WTC11 (cell line): ENCODE results near the gene HBZ. TPM values are rescaled to one million over a fixed set of nuclear protein-coding genes. Genes with fewer than 3 reads are reported as not detected.
"Not testable (repeated sequence)": the region's sequence is repeated elsewhere in the genome, so short reads cannot be mapped to it uniquely, and the experiment has no call there.

Experiments used
- ATAC-seq: fragments of 200-7000 bp; cut with Tn5 transposase; 2 replicates; pipeline ENCODE4 v1.10.0; 2021; ENCODE audit warnings: mild to moderate bottlenecking, moderate library complexity
- CTCF ChIA-PET: fragments of 300-600 bp; sonication (Branson Sonifier 250); formaldehyde crosslinking; loops from one replicate; lab custom pipeline; 2021; ENCODE audit warnings: antibody characterized with exemption; lab: Charles Lee
- POLR2A ChIA-PET: fragments of 350-600 bp; sonication (Branson Sonifier 250); formaldehyde crosslinking; loops from one replicate; lab custom pipeline; 2021; ENCODE audit warnings: antibody characterized with exemption; lab: Charles Lee
- DNase-seq: peaks from one replicate; pipeline ENCODE4 v3.0.0; 2021; ENCODE audit warnings: low spot score
- H3K27ac Mint-ChIP-seq: 2 replicates; pipeline ENCODE4 v1.8.0; 2021; ENCODE audit warnings: mixed read lengths
- H3K27me3 Mint-ChIP-seq: 2 replicates; pipeline ENCODE4 v1.8.0; 2021; ENCODE audit warnings: low read depth, mild to moderate bottlenecking, moderate library complexity, mixed read lengths
- H3K36me3 Mint-ChIP-seq: 2 replicates; pipeline ENCODE4 v1.8.0; 2021; ENCODE audit warnings: mixed read lengths
- H3K4me1 Mint-ChIP-seq: 2 replicates; pipeline ENCODE4 v1.8.0; 2022; ENCODE audit warnings: mixed read lengths
- H3K4me3 Mint-ChIP-seq: 2 replicates; pipeline ENCODE4 v1.8.0; 2021; ENCODE audit warnings: mild to moderate bottlenecking, moderate library complexity, mixed read lengths
- H3K9me3 Mint-ChIP-seq: 2 replicates; pipeline ENCODE4 v1.8.0; 2021; ENCODE audit warnings: mixed read lengths
- CREB1 ChIP-seq: sonication (generic); formaldehyde crosslinking; IDR thresholded peaks from 2 replicates; pipeline ENCODE4 v1.8.0; 2023; ENCODE audit warnings: mild to moderate bottlenecking, missing genetic modification reagents
- EMX1 ChIP-seq: fragments of 250-450 bp; sonication (Bioruptor Pico); IDR thresholded peaks from 2 replicates; pipeline ENCODE4 v1.8.0; 2021; ENCODE audit warnings: mild to moderate bottlenecking
- ESRRA ChIP-seq: sonication (generic); formaldehyde crosslinking; IDR thresholded peaks from 2 replicates; pipeline ENCODE4 v1.8.1; 2022; ENCODE audit warnings: mild to moderate bottlenecking, missing genetic modification reagents, borderline replicate concordance
- FOXK1 ChIP-seq: sonication (generic); formaldehyde crosslinking; IDR thresholded peaks from 2 replicates; pipeline ENCODE4 v1.8.0; 2022; ENCODE audit warnings: mild to moderate bottlenecking, moderate library complexity, missing genetic modification reagents
- JUN ChIP-seq: sonication (generic); formaldehyde crosslinking; IDR thresholded peaks from 2 replicates; pipeline ENCODE4 v1.8.0; 2023; ENCODE audit warnings: mild to moderate bottlenecking, missing genetic modification reagents
- SMAD3 ChIP-seq: sonication (generic); formaldehyde crosslinking; IDR thresholded peaks from 2 replicates; pipeline ENCODE4 v1.8.0; 2022; ENCODE audit warnings: missing genetic modification reagents, mild to moderate bottlenecking, borderline replicate concordance
- TCF7 ChIP-seq: sonication (generic); formaldehyde crosslinking; IDR thresholded peaks from 2 replicates; pipeline ENCODE4 v1.8.0; 2022; ENCODE audit warnings: mild to moderate bottlenecking, low read depth, missing genetic modification reagents, moderate library complexity
- TEAD1 ChIP-seq: sonication (generic); formaldehyde crosslinking; IDR thresholded peaks from 2 replicates; pipeline ENCODE4 v1.8.0; 2022; ENCODE audit warnings: mild to moderate bottlenecking, missing genetic modification reagents
- ZNF138 ChIP-seq: sonication (generic); formaldehyde crosslinking; conservative IDR thresholded peaks from 2 replicates; pipeline ENCODE4 v1.8.1; 2022; ENCODE audit warnings: mild to moderate bottlenecking, moderate library complexity, missing genetic modification reagents
- ZNF396 ChIP-seq: fragments of 250-450 bp; sonication (Bioruptor Pico); IDR thresholded peaks from 2 replicates; pipeline ENCODE4 v1.8.0; 2021; ENCODE audit warnings: mild to moderate bottlenecking, moderate library complexity, borderline replicate concordance
- ZNF423 ChIP-seq: fragments of 250-450 bp; sonication (Bioruptor Pico); IDR thresholded peaks from 2 replicates; pipeline ENCODE4 v2.1.2; 2022; ENCODE audit warnings: mild to moderate bottlenecking, moderate library complexity
- ZNF671 ChIP-seq: fragments of 250-450 bp; sonication (Bioruptor Pico); IDR thresholded peaks from 2 replicates; pipeline ENCODE4 v1.8.0; 2021; ENCODE audit warnings: mild to moderate bottlenecking
- total RNA-seq: library from RNA; stranded (reverse); gene quantifications from 3 replicates; pipeline ENCODE4 v1.2.3, GENCODE V29; 2021
- TF ChIP-seq, protein P1 (sequence below): fragments of 250-450 bp; sonication (Bioruptor Pico); IDR thresholded peaks from 2 replicates; pipeline ENCODE4 v2.1.2; 2022; ENCODE audit warnings: mild to moderate bottlenecking, moderate library complexity
- TF ChIP-seq, protein P2 (sequence below): sonication (generic); formaldehyde crosslinking; conservative IDR thresholded peaks from 2 replicates; pipeline ENCODE4 v1.8.1; 2023; ENCODE audit warnings: mild to moderate bottlenecking, low read depth, missing genetic modification reagents, moderate library complexity
- TF ChIP-seq, protein P3 (sequence below): sonication (generic); formaldehyde crosslinking; IDR thresholded peaks from 2 replicates; pipeline ENCODE4 v1.8.1; 2023; ENCODE audit warnings: mild to moderate bottlenecking, missing genetic modification reagents
- TF ChIP-seq, protein P4 (sequence below): sonication (generic); formaldehyde crosslinking; IDR thresholded peaks from 2 replicates; pipeline ENCODE4 v1.8.1; 2022; ENCODE audit warnings: low read depth, mild to moderate bottlenecking, moderate library complexity, missing genetic modification reagents, borderline replicate concordance
- TF ChIP-seq, protein P5 (sequence below): fragments of 250-450 bp; sonication (Bioruptor Pico); IDR thresholded peaks from 2 replicates; pipeline ENCODE4 v1.9.0; 2021; ENCODE audit warnings: mild to moderate bottlenecking
- TF ChIP-seq, protein P6 (sequence below): sonication (generic); formaldehyde crosslinking; IDR thresholded peaks from 2 replicates; pipeline ENCODE4 v1.8.1; 2023; ENCODE audit warnings: mild to moderate bottlenecking, moderate library complexity, missing genetic modification reagents
- TF ChIP-seq, protein P7 (sequence below): sonication (generic); formaldehyde crosslinking; IDR thresholded peaks from 2 replicates; pipeline ENCODE4 v1.8.0; 2023; ENCODE audit warnings: mild to moderate bottlenecking, missing genetic modification reagents

The HBZ gene
- total RNA-seq, 1 experiment from 2014 or later: 0.52 TPM

DNA sequence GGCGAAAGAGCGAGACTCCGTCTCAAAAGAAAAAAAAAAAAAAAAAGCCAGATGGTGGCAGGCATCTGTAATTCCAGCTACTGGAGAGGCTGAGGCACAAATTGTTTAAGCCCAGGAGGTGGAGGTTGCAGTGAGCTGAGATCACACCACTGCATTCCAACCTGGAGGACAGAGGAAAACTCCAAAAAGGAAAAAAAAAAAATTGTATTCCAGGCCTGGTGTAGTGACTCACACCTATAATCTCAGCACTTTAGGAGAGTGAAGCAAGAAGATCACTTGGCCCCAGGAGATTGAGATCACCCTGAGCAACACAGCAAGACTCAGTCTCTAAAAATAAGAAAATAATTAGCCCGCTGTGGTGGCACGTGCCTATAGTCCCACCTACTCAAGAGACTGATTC is 47.9 kb downstream of the HBZ start:
- DNase-seq (no peak), ATAC-seq (no peak)
- CTCF ChIA-PET: interaction anchor here (0.7 to 1.4 kb wide), 4 partner anchors 11 to 103 kb away, joined by 3 to 5 read pairs (median 4); no protein-coding TSS in a partner anchor
- no peak overlapping the region for H3K27ac Mint-ChIP-seq
- TF ChIP-seq CREB1 (CRISPR knock-in tag) (no peak), ESRRA (CRISPR knock-in tag) (no peak)
- TF ChIP-seq, protein P1, sequence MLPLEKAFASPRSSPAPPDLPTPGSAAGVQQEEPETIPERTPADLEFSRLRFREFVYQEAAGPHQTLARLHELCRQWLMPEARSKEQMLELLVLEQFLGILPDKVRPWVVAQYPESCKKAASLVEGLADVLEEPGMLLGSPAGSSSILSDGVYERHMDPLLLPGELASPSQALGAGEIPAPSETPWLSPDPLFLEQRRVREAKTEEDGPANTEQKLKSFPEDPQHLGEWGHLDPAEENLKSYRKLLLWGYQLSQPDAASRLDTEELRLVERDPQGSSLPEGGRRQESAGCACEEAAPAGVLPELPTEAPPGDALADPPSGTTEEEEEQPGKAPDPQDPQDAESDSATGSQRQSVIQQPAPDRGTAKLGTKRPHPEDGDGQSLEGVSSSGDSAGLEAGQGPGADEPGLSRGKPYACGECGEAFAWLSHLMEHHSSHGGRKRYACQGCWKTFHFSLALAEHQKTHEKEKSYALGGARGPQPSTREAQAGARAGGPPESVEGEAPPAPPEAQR (CRISPR knock-in tag): no peak
- TF ChIP-seq, protein P2, sequence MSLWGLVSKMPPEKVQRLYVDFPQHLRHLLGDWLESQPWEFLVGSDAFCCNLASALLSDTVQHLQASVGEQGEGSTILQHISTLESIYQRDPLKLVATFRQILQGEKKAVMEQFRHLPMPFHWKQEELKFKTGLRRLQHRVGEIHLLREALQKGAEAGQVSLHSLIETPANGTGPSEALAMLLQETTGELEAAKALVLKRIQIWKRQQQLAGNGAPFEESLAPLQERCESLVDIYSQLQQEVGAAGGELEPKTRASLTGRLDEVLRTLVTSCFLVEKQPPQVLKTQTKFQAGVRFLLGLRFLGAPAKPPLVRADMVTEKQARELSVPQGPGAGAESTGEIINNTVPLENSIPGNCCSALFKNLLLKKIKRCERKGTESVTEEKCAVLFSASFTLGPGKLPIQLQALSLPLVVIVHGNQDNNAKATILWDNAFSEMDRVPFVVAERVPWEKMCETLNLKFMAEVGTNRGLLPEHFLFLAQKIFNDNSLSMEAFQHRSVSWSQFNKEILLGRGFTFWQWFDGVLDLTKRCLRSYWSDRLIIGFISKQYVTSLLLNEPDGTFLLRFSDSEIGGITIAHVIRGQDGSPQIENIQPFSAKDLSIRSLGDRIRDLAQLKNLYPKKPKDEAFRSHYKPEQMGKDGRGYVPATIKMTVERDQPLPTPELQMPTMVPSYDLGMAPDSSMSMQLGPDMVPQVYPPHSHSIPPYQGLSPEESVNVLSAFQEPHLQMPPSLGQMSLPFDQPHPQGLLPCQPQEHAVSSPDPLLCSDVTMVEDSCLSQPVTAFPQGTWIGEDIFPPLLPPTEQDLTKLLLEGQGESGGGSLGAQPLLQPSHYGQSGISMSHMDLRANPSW (CRISPR knock-in tag): no peak
- no peaks in the 10 kb centered on the region for H3K9me3 Mint-ChIP-seq
- H3K36me3 Mint-ChIP-seq: peaks cover 66% of the 10 kb centered on the region
- POLR2A ChIA-PET: interaction anchor here (0.6 kb wide), 1 partner anchor 35 kb away, joined by 3 read pairs; no protein-coding TSS in a partner anchor
- H3K4me1 Mint-ChIP-seq: no peaks in the 10 kb centered on the region
- H3K4me3 Mint-ChIP-seq: no peak overlapping the region
- no peaks in the 10 kb centered on the region for H3K27me3 Mint-ChIP-seq

DNA sequence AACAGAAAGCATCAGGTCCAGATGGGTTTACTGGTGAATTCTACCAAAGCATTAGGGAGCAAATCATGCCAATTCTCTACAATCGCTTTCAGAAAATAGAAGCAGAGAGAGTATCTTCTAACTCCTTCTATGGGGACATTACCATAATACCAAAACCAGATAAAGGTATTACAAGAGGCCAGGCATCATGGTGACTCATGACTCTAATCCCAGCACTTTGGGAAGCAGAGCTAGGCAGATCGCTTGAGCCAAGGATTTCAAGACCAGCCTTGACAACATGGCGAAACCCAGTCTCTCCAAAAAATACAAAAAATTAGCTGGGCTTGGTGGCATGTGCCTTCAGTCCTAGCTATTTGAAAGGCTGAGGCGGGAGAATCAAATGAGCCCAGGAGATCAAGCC is 50.8 kb downstream of the HBZ start:
- H3K4me1 Mint-ChIP-seq: no peaks in the 10 kb centered on the region
- H3K27me3 Mint-ChIP-seq: no peaks in the 10 kb centered on the region
- no peak overlapping the region for H3K4me3 Mint-ChIP-seq
- TF ChIP-seq, protein P3, sequence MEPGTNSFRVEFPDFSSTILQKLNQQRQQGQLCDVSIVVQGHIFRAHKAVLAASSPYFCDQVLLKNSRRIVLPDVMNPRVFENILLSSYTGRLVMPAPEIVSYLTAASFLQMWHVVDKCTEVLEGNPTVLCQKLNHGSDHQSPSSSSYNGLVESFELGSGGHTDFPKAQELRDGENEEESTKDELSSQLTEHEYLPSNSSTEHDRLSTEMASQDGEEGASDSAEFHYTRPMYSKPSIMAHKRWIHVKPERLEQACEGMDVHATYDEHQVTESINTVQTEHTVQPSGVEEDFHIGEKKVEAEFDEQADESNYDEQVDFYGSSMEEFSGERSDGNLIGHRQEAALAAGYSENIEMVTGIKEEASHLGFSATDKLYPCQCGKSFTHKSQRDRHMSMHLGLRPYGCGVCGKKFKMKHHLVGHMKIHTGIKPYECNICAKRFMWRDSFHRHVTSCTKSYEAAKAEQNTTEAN (CRISPR knock-in tag): no peak
- TF ChIP-seq ZNF671 (CRISPR knock-in tag) (no peak), TCF7 (CRISPR knock-in tag) (no peak), ZNF396 (CRISPR knock-in tag) (no peak), JUN (CRISPR knock-in tag) (no peak), FOXK1 (no peak), EMX1 (CRISPR knock-in tag) (no peak), SMAD3 (CRISPR knock-in tag) (no peak), ZNF423 (CRISPR knock-in tag) (no peak), TEAD1 (CRISPR knock-in tag) (no peak), ZNF138 (CRISPR knock-in tag) (no peak)
- TF ChIP-seq, protein P4, sequence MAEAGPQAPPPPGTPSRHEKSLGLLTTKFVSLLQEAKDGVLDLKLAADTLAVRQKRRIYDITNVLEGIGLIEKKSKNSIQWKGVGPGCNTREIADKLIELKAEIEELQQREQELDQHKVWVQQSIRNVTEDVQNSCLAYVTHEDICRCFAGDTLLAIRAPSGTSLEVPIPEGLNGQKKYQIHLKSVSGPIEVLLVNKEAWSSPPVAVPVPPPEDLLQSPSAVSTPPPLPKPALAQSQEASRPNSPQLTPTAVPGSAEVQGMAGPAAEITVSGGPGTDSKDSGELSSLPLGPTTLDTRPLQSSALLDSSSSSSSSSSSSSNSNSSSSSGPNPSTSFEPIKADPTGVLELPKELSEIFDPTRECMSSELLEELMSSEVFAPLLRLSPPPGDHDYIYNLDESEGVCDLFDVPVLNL: no peak
- TF ChIP-seq, protein P5, sequence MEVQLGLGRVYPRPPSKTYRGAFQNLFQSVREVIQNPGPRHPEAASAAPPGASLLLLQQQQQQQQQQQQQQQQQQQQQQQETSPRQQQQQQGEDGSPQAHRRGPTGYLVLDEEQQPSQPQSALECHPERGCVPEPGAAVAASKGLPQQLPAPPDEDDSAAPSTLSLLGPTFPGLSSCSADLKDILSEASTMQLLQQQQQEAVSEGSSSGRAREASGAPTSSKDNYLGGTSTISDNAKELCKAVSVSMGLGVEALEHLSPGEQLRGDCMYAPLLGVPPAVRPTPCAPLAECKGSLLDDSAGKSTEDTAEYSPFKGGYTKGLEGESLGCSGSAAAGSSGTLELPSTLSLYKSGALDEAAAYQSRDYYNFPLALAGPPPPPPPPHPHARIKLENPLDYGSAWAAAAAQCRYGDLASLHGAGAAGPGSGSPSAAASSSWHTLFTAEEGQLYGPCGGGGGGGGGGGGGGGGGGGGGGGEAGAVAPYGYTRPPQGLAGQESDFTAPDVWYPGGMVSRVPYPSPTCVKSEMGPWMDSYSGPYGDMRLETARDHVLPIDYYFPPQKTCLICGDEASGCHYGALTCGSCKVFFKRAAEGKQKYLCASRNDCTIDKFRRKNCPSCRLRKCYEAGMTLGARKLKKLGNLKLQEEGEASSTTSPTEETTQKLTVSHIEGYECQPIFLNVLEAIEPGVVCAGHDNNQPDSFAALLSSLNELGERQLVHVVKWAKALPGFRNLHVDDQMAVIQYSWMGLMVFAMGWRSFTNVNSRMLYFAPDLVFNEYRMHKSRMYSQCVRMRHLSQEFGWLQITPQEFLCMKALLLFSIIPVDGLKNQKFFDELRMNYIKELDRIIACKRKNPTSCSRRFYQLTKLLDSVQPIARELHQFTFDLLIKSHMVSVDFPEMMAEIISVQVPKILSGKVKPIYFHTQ: no peak
- TF ChIP-seq, protein P6, sequence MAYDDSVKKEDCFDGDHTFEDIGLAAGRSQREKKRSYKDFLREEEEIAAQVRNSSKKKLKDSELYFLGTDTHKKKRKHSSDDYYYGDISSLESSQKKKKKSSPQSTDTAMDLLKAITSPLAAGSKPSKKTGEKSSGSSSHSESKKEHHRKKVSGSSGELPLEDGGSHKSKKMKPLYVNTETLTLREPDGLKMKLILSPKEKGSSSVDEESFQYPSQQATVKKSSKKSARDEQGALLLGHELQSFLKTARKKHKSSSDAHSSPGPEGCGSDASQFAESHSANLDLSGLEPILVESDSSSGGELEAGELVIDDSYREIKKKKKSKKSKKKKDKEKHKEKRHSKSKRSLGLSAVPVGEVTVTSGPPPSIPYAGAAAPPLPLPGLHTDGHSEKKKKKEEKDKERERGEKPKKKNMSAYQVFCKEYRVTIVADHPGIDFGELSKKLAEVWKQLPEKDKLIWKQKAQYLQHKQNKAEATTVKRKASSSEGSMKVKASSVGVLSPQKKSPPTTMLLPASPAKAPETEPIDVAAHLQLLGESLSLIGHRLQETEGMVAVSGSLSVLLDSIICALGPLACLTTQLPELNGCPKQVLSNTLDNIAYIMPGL (CRISPR knock-in tag): no peak
- TF ChIP-seq, protein P7, sequence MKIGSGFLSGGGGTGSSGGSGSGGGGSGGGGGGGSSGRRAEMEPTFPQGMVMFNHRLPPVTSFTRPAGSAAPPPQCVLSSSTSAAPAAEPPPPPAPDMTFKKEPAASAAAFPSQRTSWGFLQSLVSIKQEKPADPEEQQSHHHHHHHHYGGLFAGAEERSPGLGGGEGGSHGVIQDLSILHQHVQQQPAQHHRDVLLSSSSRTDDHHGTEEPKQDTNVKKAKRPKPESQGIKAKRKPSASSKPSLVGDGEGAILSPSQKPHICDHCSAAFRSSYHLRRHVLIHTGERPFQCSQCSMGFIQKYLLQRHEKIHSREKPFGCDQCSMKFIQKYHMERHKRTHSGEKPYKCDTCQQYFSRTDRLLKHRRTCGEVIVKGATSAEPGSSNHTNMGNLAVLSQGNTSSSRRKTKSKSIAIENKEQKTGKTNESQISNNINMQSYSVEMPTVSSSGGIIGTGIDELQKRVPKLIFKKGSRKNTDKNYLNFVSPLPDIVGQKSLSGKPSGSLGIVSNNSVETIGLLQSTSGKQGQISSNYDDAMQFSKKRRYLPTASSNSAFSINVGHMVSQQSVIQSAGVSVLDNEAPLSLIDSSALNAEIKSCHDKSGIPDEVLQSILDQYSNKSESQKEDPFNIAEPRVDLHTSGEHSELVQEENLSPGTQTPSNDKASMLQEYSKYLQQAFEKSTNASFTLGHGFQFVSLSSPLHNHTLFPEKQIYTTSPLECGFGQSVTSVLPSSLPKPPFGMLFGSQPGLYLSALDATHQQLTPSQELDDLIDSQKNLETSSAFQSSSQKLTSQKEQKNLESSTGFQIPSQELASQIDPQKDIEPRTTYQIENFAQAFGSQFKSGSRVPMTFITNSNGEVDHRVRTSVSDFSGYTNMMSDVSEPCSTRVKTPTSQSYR (CRISPR knock-in tag): no peak
- ChIA-PET POLR2A (no interaction called here), CTCF (no interaction called here)
- no peak overlapping the region for H3K27ac Mint-ChIP-seq
- no peak for DNase-seq
- H3K9me3 Mint-ChIP-seq: no peaks in the 10 kb centered on the region
- H3K36me3 Mint-ChIP-seq: peaks cover 67% of the 10 kb centered on the region
- no peak for ATAC-seq

DNA sequence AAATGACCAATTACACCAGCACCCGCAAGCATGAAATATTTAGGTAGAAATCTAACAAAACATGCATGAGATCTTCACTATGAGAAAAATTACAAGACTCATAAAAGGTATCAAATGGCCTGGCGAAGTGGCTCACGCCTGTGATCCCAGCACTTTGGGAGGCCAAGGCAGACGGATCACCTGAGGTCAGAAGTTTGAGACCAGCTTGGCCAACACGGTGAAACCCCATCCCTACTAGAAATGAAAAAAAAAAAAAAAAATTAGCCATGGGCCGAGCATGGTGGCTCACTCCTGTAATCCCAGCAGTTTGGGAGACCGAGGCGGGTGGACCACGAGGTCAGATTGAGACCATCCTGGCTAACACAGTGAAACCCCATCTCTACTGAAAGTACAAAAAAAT is 51.6 kb downstream of the HBZ start:
- H3K4me1 Mint-ChIP-seq, H3K27ac Mint-ChIP-seq, ATAC-seq, DNase-seq, H3K4me3 Mint-ChIP-seq, CTCF ChIA-PET, H3K27me3 Mint-ChIP-seq, POLR2A ChIA-PET, H3K9me3 Mint-ChIP-seq: not testable (repeated sequence)
- H3K36me3 Mint-ChIP-seq: peaks cover 64% of the 10 kb centered on the region
